Stimulated activated CD8-positive, alpha-beta memory T cell treated with anti-CD3 and anti-CD28 coated beads, Interleukin-7, amount 100 ng/mL, for 1 hour (primary cell): ENCODE results near the gene CEP85.
"Not testable (repeated sequence)": the region's sequence is repeated elsewhere in the genome, so short reads cannot be mapped to it uniquely, and the experiment has no call there.

Experiments used
- DNase-seq, 2 donors: peaks; one replicate each; pipeline ENCODE4 v3.0.0-alpha.2; 2020; ENCODE audit warnings: low read depth in 2 of 2

Gene CEP85

DNA sequence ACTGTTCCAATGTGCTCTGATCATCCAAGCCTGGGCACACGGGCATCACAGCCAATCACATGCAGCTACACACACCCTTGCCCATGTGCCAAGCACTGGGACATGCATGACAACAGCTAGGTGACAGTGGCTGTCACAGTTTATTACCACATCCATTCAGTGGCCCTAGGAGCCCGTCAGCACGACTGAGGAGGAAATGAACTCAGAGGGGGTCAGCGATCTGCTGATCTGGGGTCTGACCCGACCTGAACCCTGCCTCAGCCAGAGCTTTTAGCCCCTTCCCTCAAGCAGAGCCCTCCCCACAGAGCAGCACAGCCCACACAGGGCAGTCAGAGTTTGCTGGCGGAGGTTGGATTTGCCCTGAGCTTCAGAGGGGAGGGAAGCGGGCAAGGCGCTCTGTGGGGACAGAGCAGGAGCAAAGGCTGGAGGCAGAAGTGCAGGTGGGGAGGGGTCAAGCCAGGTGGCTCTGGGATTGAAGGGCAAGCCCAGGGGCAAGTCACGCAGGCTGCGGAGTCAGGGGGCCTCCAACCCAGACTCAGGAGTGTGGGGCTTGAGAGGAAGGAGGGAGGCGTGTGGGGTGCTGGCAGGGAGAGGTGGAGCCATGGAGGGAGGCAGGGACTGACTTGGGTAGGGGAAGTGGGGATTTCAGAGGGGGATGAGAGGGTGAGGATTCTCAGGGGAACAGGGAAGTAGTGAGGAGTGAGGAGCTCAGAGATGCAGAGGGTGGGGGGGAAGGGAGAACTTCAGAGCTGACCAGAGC lies 56.3 kb downstream of the CEP85 start:
- no peak for DNase-seq

DNA sequence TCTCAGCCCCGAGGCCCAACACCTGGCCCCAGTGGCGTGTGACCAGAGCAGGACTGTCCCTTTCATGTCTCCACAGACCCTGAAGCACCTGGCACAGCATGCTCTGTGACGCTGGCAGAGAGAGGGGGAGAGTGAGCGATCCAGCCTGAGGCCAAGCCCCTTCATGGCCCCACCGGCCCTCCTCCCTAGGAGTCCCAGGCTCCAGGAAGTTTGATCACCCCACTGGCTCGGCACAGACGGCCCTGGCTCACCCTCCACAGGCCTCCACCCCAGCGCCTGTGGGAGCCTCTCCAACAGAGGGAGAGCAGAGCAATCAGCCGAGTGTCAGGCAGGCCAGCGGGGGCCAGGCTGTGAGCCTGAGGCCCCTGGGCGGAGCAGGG lies 56.9 kb downstream of the CEP85 start:
- DNase-seq, result no peak

DNA sequence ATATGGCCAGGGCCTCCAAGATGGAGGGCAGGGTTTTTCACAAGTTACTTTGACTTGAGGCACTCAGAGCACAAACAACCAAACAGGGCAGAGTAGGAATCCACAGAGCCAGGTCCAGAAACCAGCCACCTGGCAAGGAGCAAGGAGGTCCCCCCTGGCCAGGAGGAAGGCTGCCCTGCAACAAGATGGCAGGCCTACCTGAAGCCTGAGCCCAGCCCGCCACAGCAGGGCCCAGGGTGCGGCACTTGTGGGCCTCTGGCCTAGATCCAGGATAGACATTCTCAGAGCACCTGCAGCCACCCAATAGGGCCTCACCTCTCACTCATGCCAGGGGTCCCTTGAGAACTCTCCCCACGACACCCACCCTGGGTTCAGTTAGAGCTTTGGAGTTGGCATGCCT lies 57.4 kb downstream of the CEP85 start:
- DNase-seq, result no peak

DNA sequence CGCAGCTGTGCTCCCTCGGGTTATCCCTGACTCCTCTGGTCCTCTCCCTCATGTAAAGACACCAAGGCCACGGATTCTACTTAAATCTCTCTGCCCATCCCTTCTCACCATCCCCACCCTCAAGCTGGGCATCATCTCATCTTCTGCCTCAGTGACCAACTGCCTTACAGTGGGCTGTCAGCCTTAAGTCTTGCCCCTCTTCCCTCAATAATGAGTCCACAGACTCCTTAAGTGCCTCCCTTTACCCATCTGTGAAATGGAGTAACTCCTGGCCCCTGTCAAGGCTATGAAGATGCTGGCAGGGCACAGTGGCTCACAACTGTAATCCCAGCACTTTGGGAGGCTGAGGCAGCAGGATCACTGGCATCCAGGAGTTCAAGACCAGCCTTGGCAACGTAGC lies 57.9 kb downstream of the CEP85 start:
- DNase-seq, result no peak

DNA sequence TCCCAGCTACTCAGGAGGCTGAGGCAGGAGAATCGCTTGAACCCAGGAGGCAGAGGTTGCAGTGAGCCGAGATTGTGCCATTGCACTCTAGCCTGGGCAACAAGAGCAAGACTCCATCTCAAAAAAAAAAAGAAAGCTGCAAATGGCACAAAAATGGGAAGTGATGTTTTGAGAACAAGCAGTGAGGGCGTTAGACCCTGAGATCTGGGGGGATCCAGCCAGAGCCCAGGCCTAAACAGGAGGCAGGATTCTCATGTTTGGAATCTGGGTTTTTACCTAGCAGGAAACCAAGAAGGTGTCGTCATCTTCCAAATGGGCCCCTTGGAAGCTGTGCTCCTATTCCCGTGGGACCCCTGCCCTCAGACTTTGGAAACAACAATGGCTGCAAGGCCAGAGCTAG lies 58.7 kb downstream of the CEP85 start:
- not testable (repeated sequence) for DNase-seq

DNA sequence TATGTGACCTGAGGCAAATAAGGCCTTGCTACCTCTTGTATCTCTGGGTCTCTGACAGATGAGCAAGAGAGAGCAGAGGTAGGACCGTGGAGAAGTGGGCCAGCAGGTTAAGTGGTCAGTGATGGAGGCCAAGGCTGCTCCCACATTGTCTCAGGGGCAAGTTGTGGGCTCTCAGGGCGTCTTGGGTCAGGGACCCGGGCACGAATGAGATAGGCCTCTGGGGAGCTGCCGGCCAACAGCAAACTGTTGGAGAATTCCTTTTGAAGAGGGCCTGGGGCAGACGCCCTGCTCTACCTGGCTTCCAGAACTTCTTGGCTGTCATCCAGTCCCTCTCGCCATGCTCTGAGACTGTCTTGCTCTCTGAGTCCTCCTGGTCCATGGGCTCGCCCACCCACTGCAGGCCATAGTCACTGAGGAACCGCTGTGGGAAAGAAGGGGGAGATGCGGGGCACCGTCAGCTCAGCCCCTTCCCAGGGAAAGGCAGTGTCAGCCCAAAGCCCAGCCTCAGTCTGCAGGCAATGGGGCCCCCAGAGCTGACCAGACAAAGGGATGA lies 60.0 kb downstream of the CEP85 start:
- no peak for DNase-seq

DNA sequence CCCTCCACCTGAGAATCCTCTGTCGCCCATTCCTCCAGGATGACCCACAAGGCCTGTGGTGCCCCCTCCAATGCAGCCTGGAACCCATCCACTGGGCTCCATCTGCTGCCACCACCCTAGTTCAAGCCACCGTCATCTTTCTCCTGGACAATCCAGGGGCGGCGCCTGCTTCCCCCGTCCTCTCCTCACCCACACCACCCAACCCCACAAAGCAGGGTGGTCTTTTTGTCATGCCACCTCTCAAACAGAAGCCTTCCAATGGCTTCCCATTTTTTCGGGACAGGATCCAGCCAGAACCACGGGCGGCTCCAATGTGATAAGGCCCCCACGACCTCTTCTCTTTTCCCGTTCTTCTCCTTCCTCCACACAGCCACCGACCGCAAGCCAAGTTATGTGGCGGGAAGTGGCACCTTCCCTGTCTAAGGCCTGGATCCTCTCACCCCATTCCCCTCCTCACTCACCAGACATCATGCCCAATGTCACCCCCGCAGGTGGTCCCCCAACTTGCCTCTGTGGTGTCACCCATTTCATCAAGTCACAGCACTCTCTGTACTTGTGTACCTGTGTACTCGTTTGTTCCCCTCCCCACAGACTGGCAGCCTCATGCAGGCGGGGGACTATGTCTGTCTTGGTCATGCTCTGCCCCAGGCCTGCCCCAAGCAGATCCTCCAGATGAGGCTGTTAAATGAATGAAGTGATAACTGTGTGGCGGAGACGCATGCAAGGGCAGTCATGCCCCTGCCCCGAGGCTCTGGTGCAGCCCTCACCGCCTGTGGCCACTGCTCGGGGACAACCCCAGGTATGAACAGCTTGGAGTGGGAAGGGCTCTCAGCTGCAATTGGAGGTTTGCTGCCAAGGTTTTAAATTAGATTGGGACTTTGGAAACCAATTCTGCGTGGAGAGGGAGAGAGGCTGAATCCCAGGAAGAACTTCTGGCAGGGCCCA lies 61.5 kb downstream of the CEP85 start:
- no peak for DNase-seq

DNA sequence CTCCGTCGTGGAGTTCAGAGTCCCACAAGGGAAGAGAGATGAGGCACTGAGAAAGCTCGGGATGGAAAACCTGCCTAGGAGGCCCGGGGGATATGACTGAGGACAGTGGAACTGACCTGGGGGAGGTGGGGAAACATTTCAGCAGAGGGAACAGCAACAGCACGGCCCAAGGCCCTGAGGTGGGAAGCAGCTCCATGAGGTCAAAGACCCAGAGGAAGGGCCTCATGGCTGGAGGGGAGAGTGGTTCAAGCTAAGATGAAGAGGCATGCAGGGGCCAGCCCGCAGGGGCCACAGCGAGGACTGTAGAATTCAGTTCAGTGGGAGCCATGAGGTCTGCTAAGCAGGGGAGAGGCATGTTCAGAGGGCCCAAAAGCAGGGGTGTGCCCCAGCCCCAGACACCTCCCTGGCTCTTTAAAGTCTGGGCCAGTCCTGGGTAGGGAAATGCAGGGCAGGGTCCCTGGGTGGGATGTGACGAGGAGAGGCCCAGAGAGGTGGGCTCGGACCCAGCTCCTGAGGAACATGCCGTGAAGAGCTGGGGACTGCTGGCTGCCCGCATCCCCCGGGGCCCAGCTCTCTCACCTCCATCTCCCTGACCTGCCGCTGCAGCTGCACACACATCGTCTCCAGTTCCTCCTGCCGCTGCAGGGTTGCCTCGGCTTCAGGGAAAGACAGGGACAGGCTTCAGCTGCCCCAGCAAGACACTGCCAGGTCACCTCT lies 62.5 kb downstream of the CEP85 start:
- DNase-seq, result no peak

DNA sequence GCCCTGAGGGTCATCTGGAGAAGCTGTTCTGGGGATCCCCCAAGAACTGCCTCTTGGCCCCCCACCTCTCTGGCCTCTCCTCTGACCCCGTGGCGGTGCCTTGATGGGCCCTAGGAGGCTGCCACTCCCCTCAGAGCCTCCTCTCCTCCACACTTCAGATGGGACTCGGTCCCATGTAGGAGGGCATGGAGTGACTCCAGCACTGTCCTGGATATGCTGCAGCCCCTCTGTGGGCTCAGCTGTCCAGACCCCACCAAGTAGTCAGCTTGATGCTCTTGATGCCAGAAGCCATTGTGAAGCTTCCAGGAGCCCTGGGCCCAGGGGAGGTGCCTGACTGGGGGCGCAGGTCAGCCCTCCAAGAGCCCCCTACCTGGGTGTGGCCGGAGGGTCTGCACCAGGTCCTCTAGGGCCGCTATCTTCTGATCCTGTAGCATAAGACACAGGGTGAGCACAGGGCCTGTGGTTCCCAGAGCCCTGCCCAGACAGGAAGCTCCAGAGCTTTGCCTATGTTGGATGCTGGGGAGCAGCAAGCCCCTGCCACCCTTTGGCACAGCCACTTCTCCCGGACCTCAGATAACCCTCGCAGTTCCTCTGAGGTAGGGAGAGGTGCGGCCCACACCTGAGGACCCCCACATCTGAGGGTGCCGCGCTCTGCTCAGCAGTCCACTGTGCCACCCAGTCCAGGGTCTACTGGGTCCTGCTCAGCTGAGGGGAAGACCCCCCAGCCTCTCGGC lies 63.2 kb downstream of the CEP85 start:
- no peak for DNase-seq

DNA sequence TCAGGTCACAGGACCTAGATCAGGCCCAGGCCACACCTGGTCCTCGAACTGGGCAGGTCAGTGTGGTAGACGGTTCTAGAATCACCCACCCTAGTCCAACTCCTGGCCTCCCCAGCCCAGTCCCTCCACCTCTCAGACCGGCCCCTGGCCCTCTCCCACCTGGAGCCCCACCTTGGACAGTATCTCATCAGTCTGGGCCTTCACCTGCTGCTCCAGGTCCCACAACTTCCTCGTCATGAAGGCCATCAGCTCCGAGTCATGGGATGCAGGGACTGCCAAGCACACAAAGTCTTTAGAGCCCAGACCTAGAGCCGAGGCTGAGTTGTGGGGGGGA lies 63.8 kb downstream of the CEP85 start:
- no peak for DNase-seq

DNA sequence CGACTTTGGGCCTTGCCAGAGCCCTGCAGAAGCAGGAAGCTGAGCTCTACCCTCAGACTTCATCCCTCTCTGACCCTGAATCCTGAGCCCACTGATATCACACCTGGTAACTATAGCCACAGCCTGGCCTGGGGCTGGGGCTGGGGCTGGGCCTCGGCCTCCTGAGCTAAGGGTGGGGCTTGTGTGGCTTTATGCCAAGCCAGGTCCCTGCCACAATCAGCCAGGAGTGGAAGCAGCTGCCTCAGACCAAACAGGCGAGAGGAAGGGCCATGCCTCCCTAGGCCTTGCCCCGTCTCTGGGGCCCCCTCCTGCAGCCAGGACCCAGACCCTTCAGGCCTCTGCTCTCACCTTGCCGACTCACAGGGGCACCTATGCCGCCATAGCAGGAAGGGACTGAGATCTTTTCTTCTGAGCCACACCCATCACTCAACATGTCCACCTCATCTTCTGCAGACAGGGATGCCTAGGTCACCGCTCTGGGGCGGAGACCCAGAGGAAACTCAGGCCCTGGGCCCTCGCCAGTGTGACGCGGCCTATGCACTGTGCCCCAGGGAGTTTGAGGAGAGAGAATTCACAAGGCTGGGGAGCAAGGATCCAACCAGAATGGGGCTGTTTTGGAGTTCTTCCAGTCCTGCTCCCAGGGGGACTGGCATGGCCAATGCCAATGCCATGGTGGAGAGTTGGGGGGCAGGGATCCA lies 66.7 kb downstream of the CEP85 start:
- no peak for DNase-seq

DNA sequence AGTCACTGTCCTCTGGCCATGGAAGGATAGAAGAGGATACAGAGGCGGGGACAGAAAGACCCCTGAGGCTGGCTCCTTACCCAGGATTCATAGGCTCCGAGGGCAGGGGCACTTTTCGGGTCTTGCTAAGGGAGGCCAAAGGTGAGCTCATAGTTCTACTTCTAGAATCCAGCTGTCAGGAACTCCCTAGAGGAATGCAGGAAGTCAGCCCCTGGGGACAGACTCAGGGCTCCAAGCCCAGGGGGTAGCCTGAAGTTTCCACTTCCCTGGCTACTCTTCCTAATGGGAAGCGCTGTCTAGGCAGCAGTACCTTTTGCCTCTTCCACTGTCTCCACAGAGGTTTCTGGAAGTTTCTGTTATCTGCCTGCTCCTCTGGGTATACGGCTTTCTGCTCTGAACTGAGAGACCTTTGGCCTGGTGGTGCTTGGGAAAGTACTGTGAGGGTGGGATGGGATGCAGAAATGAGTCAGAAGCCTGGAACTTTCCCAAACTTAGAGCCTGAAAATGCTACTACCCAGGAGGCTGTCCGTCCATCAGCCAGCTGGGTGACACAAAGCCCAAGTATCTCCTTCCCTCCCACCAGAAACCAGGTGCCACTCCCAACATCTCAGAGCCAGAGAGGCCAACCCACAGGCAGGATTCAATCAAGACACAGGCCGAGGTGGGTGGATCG lies 68.9 kb downstream of the CEP85 start:
- DNase-seq, result no peak

DNA sequence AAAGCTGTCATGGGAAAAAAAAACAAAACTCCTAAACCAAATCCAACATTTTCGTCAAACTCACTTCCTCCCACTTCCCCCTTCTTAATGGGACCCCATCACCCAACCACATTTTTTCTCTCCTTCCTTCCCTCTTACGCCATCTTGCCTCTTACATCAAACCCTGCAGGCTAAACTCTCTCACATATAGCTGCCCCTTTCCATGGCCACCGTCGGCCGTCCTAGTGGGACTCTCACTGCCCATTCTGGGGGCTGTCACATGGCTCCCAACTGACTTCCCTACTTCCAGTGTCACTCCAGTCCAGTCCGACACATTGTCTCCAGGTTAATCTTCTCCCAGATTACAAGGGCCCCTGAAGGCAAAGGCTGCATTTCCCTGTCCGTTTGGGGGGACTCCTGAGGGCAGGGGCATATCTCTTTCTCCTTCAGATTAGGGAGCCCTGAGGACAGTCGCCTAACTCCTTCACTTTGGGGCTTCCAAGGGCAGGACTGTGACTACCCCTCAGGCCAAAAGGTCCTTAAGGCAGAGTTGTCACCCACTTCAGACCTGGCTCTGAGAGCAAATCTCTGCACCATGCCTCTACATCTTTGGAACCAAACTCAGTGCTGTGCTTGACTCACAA lies 71.8 kb downstream of the CEP85 start:
- DNase-seq, result no peak

DNA sequence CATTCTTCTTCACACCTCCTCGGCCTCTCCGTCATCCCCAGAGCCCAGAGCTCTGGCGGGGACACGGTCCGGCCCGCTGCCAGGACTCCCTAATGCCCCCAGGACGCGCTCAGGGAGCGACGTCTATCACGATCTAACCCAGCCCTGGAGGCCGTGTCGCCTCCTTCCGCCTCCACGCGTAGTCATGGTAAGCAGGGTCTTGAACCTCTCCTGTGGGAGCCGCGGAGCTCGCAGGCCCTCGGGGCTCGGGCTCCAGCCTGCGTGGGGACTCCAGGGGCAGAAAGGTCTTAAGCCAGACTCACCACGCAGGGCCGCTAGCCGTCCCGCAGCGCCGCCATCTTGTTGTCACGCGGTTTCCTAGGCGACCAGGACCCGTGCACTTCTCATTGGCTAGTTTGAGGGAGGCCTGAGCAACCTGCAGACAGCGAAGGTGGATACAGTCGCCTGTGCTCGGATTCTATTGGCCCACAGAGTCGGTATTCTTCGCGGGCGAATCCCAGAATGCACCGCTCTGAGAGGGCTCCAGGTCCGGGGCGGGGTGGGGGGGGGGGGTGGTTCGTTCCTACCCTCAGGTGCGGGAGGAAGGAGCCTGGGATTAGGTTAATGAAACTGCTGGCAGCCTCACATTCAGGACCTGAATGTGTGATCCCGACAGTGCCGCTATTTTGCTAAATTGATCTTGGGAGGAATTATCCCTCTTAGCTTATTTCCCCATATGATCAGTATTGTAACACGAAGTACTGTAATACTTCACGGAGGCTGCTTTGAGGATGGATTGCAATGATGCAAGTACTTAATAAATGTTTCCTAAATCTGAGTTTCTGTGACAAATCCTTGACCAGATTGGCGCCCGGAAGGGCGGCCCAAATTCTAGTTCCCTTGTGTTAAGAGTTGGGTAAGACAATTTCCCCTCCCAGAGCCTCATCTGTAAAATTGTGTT lies 72.6 kb downstream of the CEP85 start, which contains the start of gene UBXN11:
TSS of gene UBXN11 (minus strand) at position 347 of the 940 bp plus-strand sequence. CDS start 3,753 bp downstream, outside the sequence.
- peak; percentile 76 to 80 for DNase-seq

DNA sequence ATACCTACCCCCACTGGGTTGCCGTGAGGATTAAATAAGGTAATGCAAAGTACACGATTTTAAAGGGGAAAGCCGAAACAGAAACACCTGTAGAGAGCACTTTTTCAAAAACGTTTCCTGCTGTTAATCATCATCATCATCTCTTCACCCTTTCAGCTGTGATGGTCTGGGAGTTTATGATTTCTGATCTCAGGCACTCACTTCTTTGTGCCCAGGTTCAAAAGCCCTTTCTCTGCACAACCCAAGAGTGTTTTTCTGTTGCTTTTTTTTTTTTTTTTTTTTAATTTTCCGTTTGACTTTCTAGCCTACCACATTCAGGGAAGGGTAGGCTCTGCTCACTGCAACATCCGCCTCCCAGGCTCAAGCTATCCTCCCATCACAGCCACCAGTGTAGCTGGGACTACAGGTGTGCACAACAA lies 73.4 kb downstream of the CEP85 start:
- DNase-seq, result no peak

DNA sequence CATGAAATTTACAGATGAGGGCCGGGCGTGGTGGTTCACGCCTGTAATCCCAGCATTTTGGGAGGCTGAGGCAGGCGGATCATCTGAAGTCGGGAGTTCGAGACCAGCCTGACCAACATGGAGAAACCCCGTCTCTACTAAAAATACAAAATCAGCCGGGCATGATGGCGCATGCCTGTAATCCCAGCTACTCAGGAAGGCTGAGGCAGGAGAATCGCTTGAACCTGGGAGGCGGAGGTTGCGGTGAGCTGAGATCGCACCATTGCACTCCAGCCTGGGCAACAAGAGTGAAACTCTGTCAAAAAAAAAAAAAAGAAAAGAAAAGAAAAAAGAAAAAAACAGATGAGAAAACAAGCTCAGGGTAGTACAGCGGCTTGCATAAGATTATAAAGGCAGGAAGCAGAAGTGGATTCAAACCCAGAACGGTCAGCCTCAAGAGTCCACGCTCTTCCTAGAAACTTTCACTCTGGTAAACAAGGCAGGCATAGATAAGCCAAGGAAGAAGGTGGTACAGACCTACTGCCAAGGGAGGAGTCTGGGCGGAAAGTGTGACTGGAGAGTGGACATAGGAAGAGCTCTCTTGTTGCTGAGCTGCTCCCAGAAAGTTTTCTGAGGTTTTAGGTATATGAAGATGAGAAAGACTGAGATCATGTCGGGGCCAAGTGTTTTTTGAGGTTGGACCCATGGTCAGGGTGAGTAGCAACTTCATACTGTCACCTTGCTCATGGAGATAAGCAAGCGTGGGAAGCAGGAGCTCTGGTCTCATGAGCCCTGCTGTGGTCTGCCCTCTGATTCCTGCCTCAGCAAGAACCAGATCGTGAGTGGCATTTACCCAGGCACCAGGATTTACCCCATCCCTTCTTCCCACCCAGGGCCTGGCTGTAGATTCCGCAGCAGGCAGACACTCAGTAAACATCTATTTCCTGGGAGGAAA lies 74.2 kb downstream of the CEP85 start:
- not testable (repeated sequence) for DNase-seq

DNA sequence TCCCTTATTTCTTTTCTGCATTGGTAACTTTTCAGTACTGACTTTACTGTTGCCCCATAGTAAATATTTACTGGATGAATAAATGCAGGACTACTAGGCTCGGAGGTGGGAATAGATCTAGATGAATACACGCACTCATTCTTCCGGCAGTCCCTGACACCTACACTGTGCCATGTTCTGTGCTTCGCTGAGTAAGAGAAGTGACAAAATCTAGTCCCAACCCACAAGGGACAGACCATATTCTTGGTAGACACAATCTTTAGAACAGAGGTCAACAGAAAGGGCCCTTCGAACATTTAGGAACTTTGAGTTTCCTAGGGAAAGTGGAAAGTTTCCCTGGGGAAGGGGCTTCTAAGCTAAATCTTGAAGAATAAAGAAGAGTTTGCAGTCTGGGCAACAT lies 80.5 kb downstream of the CEP85 start:
- DNase-seq, result no peak
